Fibroblast of mammary gland (primary cell): ENCODE results near the gene PRSS27.
"Not testable (repeated sequence)": the region's sequence is repeated elsewhere in the genome, so short reads cannot be mapped to it uniquely, and the experiment has no call there.

Experiments used
- DNase-seq: peaks from one replicate; pipeline ENCODE4 v3.0.0-alpha.2; 2010; ENCODE audit warnings: low read depth
- H3K4me3 ChIP-seq: 2 replicates; pipeline ENCODE4 v1.5.1; 2011; ENCODE audit warnings: low read depth, mild to moderate bottlenecking, low read length, moderate library complexity; ENCODE audit not compliant: control insufficient read depth
- CTCF ChIP-seq: conservative IDR thresholded peaks from 2 replicates; pipeline ENCODE4 v1.5.1; 2011; ENCODE audit warnings: low read depth, low read length, inconsistent platforms; ENCODE audit not compliant: control insufficient read depth, insufficient read depth

PRSS27 gene

GRCh38 chr16:2728034-2728433, 8.0 kb upstream of the PRSS27 start:
- no peak overlapping the region for H3K4me3 ChIP-seq
- DNase-seq, result no peak
- no peak for TF ChIP-seq CTCF

- no peak for TF ChIP-seq CTCF
- H3K4me3 ChIP-seq, result no peak overlapping the region
- no peak for DNase-seq
Observed at GRCh38 chr16:2726923-2727322, 6.9 kb upstream of the PRSS27 start.

DNA sequence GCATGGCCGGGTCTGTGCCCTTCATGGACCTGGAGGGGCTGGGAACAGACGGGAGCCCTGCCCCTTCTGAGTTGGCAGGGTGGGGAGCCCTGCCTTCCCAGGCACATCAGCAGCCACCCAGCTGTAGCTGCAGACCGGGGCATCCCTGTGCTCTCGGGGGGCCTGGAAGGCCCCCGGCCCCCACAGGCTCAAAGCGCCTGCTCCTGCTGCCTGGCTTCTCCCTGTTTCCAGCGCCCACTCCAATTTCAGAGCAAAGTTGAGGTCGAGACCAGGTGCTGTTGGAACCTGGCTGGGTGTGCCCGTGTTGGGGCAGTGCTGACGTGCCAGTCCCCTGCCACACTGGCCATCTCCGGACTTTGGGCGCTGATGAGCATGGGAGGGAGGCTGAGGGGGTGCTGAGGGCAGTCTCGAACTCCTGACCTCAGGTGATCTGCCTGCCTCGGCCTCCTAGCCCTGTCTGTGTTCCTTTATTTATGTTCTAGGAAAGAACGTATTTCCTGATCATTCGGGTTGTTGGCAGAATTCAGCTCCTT, 4.9 kb upstream of the PRSS27 start:
- H3K4me3 ChIP-seq, result no peak overlapping the region
- TF ChIP-seq CTCF, result no peak
- DNase-seq, result no peak

- no peak for TF ChIP-seq CTCF
- H3K4me3 ChIP-seq, result no peak overlapping the region
- no peak for DNase-seq
Observed at GRCh38 chr16:2724088-2724676, 4.2 kb upstream of the PRSS27 start.

GRCh38 chr16:2721634-2722173, 1.7 kb upstream of the PRSS27 start:
- peak overlapping the region; percentile 33 for H3K4me3 ChIP-seq
- DNase-seq, result not testable (repeated sequence)

GRCh38 chr16:2720719-2721633, 952 bp upstream of the PRSS27 start:
- H3K4me3 ChIP-seq, result peak overlapping the region; percentile 50
- DNase-seq, result peak; percentile 73
- TF ChIP-seq CTCF, result no peak
